Activated gamma-delta T cell treated with anti-CD3 and anti-CD28 coated beads, Interleukin-2, amount 50 U/mL, for 16 hours (primary cell): ENCODE measurements around the gene BNIP1.
"Not testable (repeated sequence)": the region's sequence is repeated elsewhere in the genome, so short reads cannot be mapped to it uniquely, and the experiment has no call there.

Source experiments
- DNase-seq: peaks from one replicate; pipeline ENCODE4 v3.0.0-alpha.2; 2020; ENCODE audit warnings: low read depth

Gene BNIP1

GRCh38 chr5:173144200-173145176 is at the start of gene BNIP1:
BNIP1 (plus strand) TSS chr5:173144531; CDS start chr5:173144546, 15 bp downstream.
- peak; percentile 97 for DNase-seq

GRCh38 chr5:173098787-173099186 is 45.5 kb upstream of the BNIP1 start:
- no peak for DNase-seq

DNA sequence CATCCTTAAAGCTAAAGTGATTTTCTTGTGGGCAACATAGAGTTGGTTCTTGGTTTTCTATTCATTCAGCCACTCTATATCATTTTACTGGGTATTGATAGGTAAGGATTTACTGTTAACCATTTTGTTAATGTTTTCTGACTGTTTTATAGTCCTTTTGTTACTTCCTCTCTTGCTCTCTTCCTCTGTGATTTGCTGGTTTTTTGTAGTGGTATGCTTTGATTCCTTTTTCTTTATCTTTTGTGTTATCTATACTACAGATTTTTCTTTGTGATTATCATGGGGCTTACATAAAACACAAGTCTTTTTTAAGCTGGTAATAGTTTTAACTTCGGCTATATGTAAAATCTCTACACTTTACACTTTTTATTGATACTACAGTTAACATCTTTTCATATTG is 44.9 kb upstream of the BNIP1 start:
- DNase-seq: no peak

DNA sequence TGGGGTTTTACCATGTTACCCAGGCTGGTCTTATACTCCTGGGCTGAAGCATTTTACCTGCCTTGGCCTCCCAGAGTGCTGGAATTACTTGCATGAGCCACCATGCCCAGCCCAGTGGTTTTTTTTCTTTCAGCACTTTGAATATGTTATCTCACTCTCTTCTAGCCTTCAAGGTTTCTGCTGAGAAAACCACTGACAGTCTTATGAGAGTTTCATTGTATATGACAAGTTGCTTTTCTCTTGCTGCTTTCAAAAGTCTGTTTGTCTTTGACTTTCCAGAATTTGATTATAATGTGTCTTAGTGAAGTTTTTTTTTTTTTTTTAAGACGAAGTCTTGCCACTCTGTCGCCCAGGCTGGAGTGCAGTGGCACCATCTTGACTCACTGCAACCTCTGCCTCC is 43.1 kb upstream of the BNIP1 start:
- DNase-seq: no peak

DNA sequence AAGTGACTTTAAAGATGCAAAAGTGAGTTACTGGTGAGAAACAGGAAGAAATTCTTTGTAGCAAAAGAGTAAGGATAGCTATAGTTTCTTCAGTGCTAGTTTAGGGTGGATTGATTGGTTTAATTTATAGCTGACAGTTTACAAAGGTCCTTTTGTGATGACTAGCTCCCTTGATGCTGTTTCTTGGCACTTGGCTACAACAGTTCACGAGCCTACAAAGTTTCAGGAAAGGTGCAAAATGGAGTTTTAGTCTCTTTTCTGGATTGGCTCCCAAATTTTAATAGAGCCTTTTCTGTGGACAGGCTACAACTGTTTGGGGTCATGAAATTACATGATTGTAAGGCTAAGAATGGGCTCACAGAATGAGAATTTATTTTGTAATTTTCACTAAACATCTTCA is 40.9 kb upstream of the BNIP1 start:
- DNase-seq: no peak

DNA sequence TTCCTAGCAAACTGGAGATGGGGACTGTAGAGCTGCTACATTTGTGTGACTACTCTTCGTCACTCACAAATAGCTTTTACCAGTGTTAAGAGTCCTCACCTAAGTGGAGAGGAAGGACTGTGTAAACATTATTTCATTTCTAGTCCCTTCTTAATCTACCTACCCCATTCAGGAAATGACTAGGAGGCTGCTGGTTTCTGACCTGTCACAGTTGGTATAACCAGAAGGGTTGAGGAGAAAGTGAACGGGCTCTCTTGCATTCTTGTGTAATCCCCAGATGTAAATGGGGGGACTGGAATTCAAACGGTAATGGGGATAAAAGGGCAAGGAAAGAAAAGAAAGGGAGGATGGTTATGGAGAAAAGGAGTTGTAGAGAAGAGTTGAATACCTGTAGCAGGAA is 35.4 kb upstream of the BNIP1 start:
- no peak for DNase-seq

GRCh38 chr5:173114536-173114935 is 29.8 kb upstream of the BNIP1 start:
- no peak for DNase-seq

GRCh38 chr5:173119719-173120118 is 24.6 kb upstream of the BNIP1 start:
- DNase-seq: no peak

DNA sequence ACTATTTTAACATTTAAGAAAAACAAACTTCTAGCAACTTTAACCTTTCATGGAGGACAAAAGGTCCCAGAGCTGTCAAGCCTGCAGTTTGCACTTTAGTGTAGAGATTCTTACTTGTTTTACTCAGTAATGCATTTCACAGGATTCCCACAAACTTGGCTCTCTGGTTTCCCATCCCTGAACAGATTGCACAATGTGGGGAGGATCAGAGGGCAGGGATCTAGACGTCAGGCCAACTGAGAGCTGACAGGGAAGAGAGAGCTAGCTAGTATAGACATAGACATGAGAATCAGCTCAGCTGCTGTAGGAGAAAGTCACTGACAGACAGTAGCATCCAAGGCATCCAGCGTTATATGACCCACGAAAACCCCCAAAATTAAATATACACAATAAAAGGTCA is 20.9 kb upstream of the BNIP1 start:
- no peak for DNase-seq

DNA sequence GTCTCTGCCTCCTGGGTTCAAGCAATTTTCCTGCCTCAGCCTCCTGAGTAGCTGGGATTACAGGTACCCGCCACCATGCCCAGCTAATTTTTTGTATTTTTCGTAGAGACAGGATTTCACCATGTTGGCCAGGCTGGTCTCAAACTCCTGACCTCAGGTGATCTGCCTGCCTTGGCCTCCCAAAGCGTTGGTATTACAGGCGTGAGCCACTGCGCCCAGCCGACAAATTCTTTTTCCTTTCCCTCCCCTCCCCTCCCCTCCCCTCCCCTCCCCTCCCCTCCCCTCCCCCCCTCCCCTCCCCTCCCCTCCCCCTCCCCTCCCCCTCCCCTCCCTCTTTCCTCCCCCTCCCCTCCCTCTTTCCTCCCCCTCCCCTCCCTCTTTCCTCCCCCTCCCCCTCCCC is 12.2 kb upstream of the BNIP1 start:
- not testable (repeated sequence) for DNase-seq

DNA sequence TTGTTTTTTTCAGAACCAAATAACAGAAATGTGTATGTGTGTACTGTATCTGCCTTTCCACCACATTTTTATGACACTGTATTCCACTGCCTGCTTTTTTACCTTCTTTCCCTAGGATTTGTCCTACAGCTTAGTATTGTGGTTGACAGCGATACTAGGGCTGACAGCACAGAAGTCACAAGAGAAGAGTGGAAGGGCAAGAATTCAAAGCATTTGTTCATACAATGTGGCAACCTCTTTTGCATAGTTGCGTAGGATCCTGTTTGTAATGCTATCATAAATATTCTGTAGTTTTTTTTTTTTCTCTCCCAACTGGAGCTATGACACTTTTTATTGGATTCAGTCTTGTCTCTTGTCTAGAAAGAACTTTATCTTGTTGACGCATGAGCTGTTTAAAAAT is 5.6 kb upstream of the BNIP1 start:
- DNase-seq: no peak

- DNase-seq: no peak
These were observed 4.7 kb upstream of the BNIP1 start for GRCh38 chr5:173139631-173140030.

DNA sequence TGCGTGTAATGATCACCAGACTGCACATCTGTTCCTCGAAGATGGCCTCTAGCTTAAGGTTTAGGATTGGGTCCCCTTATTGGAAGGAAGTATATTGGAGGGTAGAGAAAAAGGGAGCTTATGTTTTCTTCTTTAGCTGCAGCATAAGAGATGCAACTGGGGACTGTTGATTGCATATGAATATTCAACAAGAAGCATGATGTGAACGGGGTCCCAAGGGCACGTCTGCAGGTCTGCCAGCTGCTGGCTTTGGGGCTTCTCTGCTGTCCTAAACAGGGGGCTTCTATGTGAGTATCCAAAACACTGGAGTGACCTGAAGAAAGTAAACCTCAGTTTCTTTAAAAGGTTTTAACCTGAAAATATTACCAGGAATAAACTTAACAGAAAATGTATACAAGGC is 3.6 kb upstream of the BNIP1 start:
- no peak for DNase-seq

DNA sequence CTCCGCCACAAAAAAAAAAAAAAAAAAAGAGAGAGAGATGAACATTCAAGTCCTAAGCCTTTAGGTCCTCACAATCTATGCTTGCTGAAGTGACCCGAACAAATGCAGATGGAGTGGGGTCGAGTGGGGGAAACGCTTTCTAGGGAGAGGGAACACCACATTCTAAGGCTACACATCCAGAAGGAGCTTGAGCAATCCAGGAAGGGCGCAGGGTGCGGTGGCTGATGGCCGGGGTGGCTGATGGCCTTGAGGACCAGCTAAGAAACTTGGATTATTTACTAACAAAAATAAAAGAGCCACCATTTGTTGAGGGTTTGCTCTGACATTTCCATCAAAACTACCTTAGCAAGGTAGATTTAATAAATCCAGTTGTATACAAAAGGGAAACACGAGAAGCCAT is 764 bp upstream of the BNIP1 start:
- no peak for DNase-seq

DNA sequence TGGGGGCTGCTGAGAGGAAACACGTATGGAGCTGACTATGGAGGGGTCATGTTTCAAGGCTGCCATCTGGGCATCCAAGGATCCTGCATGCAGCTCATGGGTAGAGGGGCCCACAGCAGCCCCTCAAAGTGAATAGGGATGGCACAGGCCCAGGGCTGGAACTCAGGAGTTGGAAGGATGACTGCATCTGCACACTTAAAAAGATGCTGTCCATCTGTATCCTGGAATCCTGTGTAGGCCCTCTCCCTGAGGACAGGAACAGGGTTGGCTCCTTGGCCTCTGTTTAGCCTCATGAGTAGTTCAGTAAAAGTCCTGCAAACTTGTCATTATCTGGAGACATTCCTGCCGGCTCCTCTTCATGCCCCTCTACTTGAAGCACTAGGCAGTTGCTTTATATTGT is 4.0 kb downstream of the BNIP1 start:
- no peak for DNase-seq

DNA sequence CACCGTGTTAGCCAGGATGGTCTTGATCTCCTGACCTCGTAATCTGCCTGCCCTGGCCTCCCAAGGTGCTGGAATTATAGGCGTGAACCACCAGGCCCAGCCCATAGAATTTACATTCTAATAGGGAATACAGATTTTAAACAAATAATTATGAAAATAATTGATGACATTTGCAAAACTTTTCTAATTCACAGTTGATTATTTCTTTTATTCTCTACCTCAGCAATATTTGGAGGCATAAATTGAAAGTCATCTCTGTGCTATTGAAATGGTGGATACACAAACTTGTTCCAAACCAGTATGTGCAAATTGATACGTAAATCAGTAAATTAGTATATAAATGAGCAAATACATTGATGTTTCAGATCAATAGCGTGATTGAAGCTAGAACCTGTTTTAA is 8.2 kb downstream of the BNIP1 start:
- no peak for DNase-seq

- DNase-seq: no peak
These were observed 9.5 kb downstream of the BNIP1 start for GRCh38 chr5:173153842-173154241.

- not testable (repeated sequence) for DNase-seq
These were observed 10.3 kb downstream of the BNIP1 start for GRCh38 chr5:173154619-173155018.

- no peak for DNase-seq
These were observed 11.6 kb downstream of the BNIP1 start for GRCh38 chr5:173155912-173156311.

DNA sequence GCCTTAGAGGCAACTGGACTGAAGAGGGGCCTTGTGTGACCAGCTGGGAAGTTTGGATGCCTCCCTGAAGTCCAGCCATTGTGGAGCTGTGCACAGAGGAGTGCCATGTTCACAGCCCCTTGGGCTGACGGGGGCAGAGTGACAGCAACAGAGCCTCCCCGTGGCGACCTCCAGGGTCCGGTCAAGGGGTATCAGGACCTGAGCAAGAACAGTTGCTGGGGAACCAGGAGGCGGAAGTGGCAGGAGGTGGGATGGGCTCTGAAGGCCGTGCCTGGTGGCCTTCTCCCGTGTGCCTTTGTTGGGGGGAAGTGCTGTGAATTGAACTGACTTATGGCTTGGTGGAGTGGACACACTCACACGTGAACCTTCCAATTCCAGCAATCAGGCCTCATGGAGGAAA is 14.0 kb downstream of the BNIP1 start:
- DNase-seq: no peak

DNA sequence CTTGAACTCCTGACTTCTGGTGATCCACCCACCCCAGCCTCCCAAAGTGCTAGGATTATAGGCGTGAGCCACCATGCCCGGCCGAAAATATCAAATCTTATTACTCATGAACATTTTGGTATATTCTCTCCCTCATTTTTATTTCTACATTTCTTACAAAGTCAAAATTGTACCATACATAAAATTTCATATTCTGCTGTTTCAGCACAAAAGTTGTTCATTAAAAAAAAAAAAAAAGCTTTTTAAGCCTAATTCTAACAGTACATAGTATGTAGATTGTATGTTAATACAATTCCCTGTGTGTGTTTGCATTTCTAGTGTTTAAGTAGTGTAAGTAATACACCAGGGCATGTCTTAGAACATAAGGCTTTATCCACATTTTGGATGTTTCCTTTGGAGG is 14.9 kb downstream of the BNIP1 start:
- DNase-seq: no peak

- no peak for DNase-seq
These were observed 16.8 kb downstream of the BNIP1 start for GRCh38 chr5:173161148-173161547.

DNA sequence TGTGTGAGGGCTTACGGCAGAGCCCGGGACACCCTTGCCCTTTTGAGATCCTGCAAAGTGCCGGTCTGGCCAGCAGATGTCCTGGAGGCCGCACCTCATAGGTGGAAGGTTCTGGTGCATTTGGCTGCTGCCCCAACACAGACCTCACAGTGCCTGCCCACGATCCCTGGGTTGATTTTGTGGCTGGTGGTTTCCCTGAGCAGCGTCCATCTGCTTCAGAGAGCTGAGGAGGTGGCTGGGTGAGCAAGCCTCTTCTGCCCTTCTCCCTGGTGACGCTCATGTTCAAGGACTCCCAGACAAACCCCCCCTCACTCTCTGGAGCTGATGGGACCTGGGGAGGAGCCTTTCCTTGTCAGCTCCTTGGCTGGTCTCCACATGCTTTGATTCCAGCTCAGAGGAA is 18.9 kb downstream of the BNIP1 start:
- DNase-seq: no peak
